Prostate gland (tissue), 2 donors: ENCODE data around the gene LRRC63. TPM values are rescaled to one million over a fixed set of nuclear protein-coding genes. Genes with fewer than 3 reads are reported as not detected.

Source experiments
- DNase-seq: peaks from one replicate; pipeline ENCODE4 v3.0.0-alpha.2; 2019; ENCODE audit warnings: low spot score
- H3K27ac ChIP-seq, 2 donors: fragments of 200-600 bp; sonication (generic); 2 replicates each; pipeline ENCODE4 v1.5.1; 2017 to 2019
- H3K27me3 ChIP-seq: fragments of 200-600 bp; sonication (generic); replicated peaks from 2 replicates; pipeline ENCODE4 v1.5.1; 2019; ENCODE audit not compliant: insufficient read depth
- H3K36me3 ChIP-seq, 2 donors: fragments of 200-600 bp; sonication (generic); 1 replicate in 1 of 2; 2 replicates in 1 of 2; pipeline versions ENCODE4 v1.5.1 to v1.8.1; 2017 to 2019
- H3K4me1 ChIP-seq: fragments of 200-600 bp; sonication (generic); replicated peaks from 2 replicates; pipeline ENCODE4 v1.5.1; 2019
- H3K4me3 ChIP-seq, 2 donors: fragments of 200-600 bp; sonication (generic); 2 replicates each; pipeline ENCODE4 v1.5.1; 2017 to 2019
- H3K9me3 ChIP-seq: fragments of 200-600 bp; sonication (generic); 2 replicates; pipeline ENCODE4 v1.5.1; 2017
- POLR2A ChIP-seq: fragments of 450-650 bp; IDR thresholded peaks from one replicate; pipeline ENCODE4 v1.6.1; 2016; ENCODE audit warnings: antibody characterized with exemption, mild to moderate bottlenecking
- POLR2AphosphoS5 ChIP-seq: sonication (generic); formaldehyde crosslinking; IDR thresholded peaks from one replicate; pipeline ENCODE4 v1.6.1; 2017; ENCODE audit warnings: antibody characterized with exemption
- WGBS: methylation state at CpG from one replicate; pipeline ENCODE4 v1.1.5; 2018; 5-methylcytosine and 5-hydroxymethylcytosine counted together
- intact Hi-C: fragments of 100-400 bp; cut with DNase I; formaldehyde crosslinking; loops from one replicate; pipeline ENCODE4 v1.14.2; 2022
- total RNA-seq, 2 donors: library from RNA; depleted of rRNA; stranded (reverse); fragments of >200 nt; gene quantifications; one replicate each; pipeline ENCODE4 v1.1.0, GENCODE V29; 2016
- TF ChIP-seq, protein P1 (sequence below), 4 experiments: fragments of 200-600 bp in 2 of 4; fragments of 450-650 bp in 2 of 4; sonication (generic) in 2 of 4; IDR thresholded peaks; 1 replicate in 3 of 4; 2 replicates in 1 of 4; pipeline ENCODE4 v1.5.1; 2016 to 2019; ENCODE audit warnings: antibody characterized with exemption in 4 of 4, mild to moderate bottlenecking in 2 of 4, moderate library complexity in 2 of 4

The LRRC63 gene
- total RNA-seq, 2 donors from 2014 or later, result 1.0 to 1.7 TPM

DNA sequence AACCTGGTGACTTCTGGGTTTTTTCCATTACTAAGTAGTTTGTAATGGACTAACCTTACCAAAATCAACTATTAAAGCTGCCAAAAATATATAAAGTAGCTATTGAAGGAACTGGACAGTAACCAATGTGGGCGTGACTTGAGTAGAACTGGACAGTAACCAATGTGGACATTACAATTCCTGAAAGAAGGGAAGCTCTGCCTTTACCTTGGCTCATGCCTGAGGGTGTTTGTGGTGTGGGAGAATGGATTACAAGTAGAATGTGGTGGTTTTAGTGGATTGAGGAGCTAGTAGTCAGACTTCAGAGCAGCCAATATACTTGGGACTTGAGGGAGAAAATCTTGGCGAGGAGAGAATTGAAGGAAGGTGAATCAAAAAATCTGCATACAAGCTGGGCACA, 17.5 kb downstream of the LRRC63 start:
- H3K27me3 ChIP-seq, result no peaks in the 10 kb centered on the region
- intact Hi-C loops, result no loop called here
- TF ChIP-seq, protein P1, sequence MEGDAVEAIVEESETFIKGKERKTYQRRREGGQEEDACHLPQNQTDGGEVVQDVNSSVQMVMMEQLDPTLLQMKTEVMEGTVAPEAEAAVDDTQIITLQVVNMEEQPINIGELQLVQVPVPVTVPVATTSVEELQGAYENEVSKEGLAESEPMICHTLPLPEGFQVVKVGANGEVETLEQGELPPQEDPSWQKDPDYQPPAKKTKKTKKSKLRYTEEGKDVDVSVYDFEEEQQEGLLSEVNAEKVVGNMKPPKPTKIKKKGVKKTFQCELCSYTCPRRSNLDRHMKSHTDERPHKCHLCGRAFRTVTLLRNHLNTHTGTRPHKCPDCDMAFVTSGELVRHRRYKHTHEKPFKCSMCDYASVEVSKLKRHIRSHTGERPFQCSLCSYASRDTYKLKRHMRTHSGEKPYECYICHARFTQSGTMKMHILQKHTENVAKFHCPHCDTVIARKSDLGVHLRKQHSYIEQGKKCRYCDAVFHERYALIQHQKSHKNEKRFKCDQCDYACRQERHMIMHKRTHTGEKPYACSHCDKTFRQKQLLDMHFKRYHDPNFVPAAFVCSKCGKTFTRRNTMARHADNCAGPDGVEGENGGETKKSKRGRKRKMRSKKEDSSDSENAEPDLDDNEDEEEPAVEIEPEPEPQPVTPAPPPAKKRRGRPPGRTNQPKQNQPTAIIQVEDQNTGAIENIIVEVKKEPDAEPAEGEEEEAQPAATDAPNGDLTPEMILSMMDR (IDR thresholded peaks at IDR 0.05), result no peak
- TF ChIP-seq POLR2A (no peak), POLR2AphosphoS5 (no peak)
- no peak overlapping the region for H3K4me3 ChIP-seq
- H3K4me1 ChIP-seq, result no peaks in the 10 kb centered on the region
- no peaks in the 10 kb centered on the region for H3K9me3 ChIP-seq
- H3K36me3 ChIP-seq, result no peaks in the 10 kb centered on the region
- WGBS, result 82% methylated on average over 2 of the region's 2 CpGs
- DNase-seq, result peak; percentile 16
- H3K27ac ChIP-seq, result no peak overlapping the region

DNA sequence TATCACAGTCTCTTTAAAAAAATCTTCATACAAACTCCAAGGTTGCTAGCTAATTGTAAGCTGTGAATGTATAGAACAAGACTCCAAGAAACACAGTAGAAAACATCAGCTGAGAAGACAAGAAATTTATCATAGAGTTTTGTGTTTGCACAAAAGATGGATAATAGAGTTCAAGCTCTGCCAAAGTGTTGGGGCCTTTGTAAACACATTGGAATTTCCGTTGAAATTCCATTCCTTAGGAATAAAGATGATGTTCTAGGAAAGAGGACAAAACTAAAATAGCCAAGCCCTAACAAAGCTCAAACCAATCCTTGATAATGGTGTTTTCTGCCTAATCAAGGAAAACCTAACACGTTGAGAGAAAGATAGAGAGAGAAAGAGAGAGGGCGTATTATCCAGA, 20.6 kb downstream of the LRRC63 start:
- Histone ChIP-seq H3K27me3 (no peaks in the 10 kb centered on the region), H3K27ac (no peak overlapping the region), H3K4me1 (no peaks in the 10 kb centered on the region), H3K36me3 (no peaks in the 10 kb centered on the region), H3K9me3 (no peaks in the 10 kb centered on the region), H3K4me3 (no peak overlapping the region)
- WGBS, result 81% methylated on average over 3 of the region's 3 CpGs
- no peak for DNase-seq
- intact Hi-C loops, result no loop called here
- TF ChIP-seq POLR2AphosphoS5, result no peak
- TF ChIP-seq, protein P1 (IDR thresholded peaks at IDR 0.05), result no peak
- no peak for TF ChIP-seq POLR2A

DNA sequence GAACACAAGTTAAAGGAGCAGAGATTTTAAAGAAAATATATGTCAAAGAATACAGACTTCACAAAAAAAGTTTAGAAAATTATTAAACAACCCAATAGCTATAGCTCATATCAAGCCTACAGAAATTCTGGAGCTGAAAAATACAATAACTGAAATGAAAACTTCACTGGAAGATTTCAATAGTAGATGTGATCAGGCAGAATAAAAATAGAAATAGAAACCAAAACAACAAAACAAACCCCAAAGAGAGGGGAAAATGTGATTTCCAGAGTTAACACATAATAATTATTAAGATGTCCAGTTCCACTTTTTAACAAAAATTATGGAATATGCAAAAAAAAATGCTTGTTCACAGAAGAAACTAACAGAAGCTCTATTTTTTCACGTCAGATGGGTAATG, 23.6 kb downstream of the LRRC63 start:
- no peak for DNase-seq
- Histone ChIP-seq H3K4me1 (no peaks in the 10 kb centered on the region), H3K9me3 (no peaks in the 10 kb centered on the region), H3K4me3 (no peak overlapping the region), H3K27me3 (no peaks in the 10 kb centered on the region), H3K36me3 (no peaks in the 10 kb centered on the region), H3K27ac (no peak overlapping the region)
- TF ChIP-seq POLR2A (no peak), POLR2AphosphoS5 (no peak)
- TF ChIP-seq, protein P1 (IDR thresholded peaks at IDR 0.05), result no peak
- intact Hi-C loops, result no loop called here
- 100% methylated on average over 1 of the region's 1 CpG for WGBS

DNA sequence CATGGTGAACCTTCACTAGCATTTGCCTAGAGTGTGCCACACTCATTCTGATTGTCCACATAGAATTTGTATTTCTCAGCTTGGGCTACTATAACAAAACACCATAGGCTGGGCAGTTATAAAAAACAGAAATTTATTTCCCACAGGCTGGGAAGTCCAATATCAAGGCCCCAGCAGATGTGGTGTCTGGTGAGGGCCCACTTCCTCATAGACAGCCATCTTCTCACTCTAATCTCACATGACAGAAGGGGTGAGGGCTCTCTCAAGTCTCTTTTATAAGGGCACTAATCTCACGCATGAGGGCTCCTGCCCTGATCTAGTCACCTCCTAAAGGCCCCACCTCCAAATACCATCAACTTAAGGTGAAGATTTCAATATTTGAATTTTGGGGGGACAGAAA, 53.6 kb downstream of the LRRC63 start:
- intact Hi-C loops, result no loop called here
- Histone ChIP-seq H3K4me3 (no peak overlapping the region), H3K27ac (no peak overlapping the region), H3K9me3 (no peaks in the 10 kb centered on the region), H3K27me3 (no peaks in the 10 kb centered on the region), H3K4me1 (no peaks in the 10 kb centered on the region), H3K36me3 (no peaks in the 10 kb centered on the region)
- no peak for DNase-seq
- TF ChIP-seq POLR2A, result no peak
- no peak for TF ChIP-seq POLR2AphosphoS5
- TF ChIP-seq, protein P1 (IDR thresholded peaks at IDR 0.05), result no peak
- WGBS, result 100% methylated on average over 1 of the region's 1 CpG

DNA sequence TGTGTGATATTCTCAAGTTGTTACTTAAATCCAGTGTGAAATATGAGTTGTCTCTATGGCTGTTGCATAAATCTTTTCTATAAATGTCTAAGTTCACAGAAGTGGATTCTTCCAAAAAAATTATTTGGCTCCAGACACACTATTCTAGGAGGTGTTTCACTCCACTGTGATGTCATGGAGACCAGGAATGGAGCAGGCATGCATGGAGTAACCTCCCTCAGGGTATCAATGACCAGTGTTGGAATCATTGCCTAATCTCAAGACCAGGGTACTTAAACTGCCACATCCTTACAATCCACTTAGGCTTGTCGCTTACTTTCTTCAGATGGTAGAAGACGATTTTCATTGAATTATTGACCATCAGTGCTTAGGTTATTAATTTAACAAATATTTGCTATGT, 55.4 kb downstream of the LRRC63 start:
- H3K27me3 ChIP-seq, result no peaks in the 10 kb centered on the region
- no peak overlapping the region for H3K27ac ChIP-seq
- H3K9me3 ChIP-seq, result no peaks in the 10 kb centered on the region
- intact Hi-C loops, result no loop called here
- no peaks in the 10 kb centered on the region for H3K4me1 ChIP-seq
- 89% methylated on average over 2 of the region's 2 CpGs for WGBS
- H3K4me3 ChIP-seq, result no peak overlapping the region
- H3K36me3 ChIP-seq, result no peaks in the 10 kb centered on the region
- TF ChIP-seq, protein P1 (IDR thresholded peaks at IDR 0.05), result no peak
- TF ChIP-seq POLR2A, result no peak
- TF ChIP-seq POLR2AphosphoS5, result no peak
- no peak for DNase-seq
